GM18508 (cell line): ENCODE data around the gene ETV5.

ENCODE experiments used
- ATAC-seq: cut with Tn5 transposase; IDR thresholded peaks from one replicate; pipeline ENCODE4 v1.9.1; 2021; ENCODE audit warnings: moderate number of reproducible peaks; ENCODE audit not compliant: insufficient read depth, unreplicated experiment

Gene ETV5

GRCh38 chr3:186070996-186071395 lies 37.9 kb downstream of the ETV5 start:
- ATAC-seq: no peak

DNA sequence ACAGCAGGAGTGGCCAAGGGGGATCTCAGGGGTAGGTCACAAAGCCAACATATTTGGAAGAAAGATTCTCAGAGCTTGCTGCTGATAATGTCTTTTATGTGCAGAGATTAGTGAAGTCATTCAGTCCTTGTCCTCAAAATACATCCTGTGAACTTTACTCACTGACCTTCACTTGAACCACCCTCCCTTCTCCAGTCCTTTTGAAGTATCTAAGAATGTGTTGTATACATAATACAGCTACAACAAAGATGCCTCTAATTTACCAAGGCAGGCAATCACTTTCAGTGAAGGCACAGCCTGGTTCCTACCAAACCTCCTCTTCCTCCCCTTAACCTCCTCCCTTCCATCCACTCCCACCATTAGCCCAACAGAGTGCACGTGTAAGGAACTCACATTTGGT lies 38.3 kb downstream of the ETV5 start:
- no peak for ATAC-seq

DNA sequence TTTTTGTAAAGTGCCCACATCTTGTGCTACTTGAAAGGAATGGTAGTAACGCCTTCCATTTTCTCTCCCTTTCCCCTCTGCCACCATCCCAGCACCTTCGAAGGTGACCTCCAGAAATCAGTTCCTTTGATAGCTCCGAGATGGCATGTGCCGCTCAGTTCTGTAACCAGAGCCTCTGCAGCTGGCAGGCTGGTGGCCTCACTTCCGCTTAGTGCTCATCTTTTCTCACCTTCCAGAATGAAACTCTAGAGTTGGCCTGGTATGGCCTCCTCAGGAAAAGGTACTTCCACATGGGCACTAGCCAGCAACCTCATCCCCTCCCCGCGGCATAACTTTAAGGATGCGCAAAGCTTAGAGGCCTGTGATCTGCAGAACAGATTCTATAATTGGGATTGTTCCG lies 38.8 kb downstream of the ETV5 start:
- ATAC-seq: no peak

DNA sequence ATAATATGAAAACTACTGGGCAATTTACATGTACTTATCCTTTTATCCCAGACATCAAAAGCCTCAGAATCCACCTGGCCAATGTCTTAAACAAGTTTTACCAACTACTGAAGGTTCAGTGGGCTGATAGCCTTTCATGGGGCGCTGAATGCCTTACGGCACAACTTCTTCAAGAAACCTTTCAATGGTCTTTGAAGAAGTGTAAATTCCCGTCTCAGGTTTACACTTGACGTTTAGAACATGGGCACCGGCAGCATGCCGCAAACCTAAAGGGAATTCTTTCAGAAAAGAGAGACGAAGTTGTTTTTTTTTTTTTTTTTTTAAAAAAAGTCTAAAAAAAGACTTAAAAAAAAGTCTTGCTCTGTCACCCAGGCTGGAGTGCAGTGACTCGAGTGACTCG lies 39.7 kb downstream of the ETV5 start:
- no peak for ATAC-seq

- ATAC-seq: no peak
Observed at GRCh38 chr3:186068243-186068552, 40.7 kb downstream of the ETV5 start.

- no peak for ATAC-seq
Observed at GRCh38 chr3:186067360-186068242, 41.3 kb downstream of the ETV5 start.

DNA sequence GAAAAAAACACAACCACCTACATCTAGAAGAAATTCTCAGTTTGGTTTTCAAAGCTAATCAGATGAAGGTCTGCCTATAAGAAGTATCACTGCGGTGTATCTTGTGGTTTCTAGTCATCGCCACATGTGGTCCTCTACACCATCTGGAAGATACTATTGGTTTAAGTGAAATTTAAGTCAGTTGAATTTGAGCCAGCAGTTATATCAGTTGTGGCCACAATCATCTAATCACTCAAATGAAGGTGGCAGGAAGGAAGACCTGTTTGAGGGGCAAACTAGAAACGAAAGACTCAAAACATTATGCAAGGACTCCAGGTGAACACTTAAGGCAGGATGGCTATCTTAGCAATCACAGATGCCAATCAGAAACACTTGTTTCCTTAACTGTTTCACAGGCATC lies 48.7 kb downstream of the ETV5 start:
- ATAC-seq: no peak

DNA sequence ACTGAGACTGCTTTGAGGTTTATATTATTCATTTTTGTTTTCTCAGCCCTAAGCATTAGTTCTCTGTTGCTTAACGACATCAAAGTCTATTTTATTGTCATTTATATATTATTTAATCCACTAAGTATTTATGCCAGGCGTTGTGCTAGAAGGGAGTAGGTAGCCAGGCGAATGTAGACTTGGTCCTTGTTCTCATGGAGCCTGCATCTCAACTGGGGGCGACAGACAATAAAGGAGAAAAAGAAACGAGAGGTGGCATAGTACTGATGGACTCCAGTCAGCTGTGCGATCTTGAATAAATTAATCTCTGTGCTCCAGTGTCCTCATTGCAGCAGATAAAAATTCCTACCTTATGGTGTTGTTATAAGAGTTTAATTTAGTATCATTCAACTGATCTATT lies 49.7 kb downstream of the ETV5 start:
- ATAC-seq: no peak

GRCh38 chr3:186058225-186058624 lies 50.7 kb downstream of the ETV5 start:
- no peak for ATAC-seq

DNA sequence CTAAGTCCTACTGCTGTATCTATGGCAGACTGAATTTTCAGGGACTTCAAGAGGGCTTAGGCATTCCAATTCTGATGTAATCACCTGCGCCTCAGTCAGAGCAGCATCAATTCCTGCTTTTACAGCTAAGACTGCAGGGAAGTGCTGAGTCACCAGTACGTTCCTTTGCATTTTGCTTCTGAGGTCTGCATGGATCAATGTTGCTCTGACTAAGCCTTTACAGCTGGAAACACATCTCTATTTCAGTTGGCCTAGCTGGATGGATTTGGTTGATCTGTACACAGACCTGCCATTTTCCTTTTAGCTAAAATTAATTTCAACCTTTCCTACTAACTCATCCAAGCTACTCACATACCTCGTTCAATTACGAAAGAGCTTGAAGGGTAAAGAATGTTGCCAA lies 51.3 kb downstream of the ETV5 start:
- no peak for ATAC-seq

- ATAC-seq: no peak
Observed at GRCh38 chr3:186054792-186055352, 54.0 kb downstream of the ETV5 start.

- no peak for ATAC-seq
Observed at GRCh38 chr3:186053954-186054791, 54.7 kb downstream of the ETV5 start.

DNA sequence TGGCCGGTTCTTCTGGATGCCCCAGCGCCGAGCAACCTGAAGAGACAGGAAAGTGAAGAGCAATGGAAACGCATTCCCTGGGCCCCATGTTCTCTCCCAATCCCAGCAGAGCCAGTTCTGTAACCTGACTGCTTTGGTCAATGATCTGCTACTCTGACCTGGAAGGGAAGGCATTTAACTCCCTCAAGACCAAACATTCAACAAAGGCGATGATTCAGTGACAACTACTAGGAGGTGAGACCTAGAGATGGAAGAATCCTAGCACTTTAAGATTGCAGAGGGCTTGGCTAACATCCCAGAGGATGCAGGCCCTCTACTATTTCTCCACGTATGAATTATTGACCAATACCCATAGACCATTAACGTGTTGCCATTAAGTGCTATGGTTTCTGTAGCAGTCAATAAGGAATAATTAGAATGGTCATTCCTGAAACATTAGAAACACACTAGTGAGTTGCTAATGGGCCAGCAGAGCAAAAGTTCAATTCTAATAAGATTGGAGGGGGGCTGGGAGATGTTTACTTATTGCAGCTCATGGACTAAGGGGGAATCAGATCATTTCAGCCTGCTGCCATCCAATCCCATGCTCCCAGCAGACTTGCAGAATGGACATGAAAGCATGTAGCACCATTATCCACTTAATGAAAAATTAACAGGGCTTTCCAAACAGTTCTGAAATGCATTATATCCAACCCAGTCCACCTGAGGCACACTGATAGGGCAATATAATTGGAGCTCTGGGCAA lies 56.6 kb downstream of the ETV5 start:
- no peak for ATAC-seq

DNA sequence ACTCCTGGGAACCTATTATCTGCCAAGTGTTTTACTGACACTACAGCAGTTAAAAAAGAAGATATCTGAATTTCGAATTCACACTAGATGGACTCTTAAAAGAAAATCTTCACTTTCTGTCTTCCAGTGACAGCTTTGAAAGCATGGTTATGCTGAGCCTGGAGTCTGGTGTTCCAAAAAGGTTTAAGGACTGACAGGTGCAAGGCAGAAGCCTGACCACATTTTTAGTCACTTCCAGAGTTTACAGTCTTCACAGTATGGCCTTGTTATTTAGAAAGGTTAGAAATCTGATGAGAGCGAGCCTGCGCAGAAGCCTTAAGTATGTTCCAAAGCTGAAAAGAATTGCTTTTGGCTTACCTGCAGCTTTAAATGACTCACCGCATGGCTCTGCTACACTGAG lies 59.9 kb downstream of the ETV5 start:
- ATAC-seq: no peak

GRCh38 chr3:186048119-186048518 lies 60.8 kb downstream of the ETV5 start:
- ATAC-seq: no peak

DNA sequence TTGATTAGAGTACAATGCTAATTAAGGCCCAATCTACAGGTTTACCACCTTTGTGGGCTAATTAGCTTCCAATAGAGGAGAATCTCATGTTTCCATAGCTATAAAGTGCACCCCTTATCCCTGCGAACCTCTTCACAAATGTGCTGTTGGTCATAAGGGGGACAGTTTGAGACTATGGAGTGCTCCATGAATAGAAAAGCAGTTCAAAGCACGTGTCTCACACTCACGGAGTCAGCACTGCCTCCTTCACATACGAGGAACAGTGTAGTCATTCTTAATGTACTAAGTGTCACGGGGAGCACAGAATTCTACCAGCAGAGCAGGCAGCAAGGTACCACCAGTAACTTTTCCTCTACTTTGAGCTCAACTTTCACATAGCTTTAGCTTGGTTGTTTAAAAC lies 62.1 kb downstream of the ETV5 start:
- ATAC-seq: no peak

DNA sequence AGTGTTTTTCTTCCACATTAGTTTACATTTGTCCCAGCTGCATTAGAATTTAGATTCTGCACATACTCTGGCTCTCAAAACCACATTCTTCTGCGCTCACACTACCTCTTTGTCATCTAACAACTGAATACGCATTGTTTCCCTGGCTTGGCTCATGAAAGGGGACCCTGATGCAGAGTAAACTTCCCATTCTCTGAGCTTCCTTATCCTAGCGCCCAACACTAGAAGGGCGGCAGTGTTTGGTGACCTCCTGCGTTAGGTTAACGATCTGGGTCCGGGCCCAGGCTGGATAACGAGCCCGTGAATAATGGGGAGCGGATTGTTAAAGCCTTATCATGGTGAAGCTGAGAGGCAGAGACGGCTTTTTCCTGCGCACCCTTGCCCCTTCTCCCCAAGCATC lies 63.9 kb downstream of the ETV5 start:
- ATAC-seq: no peak

GRCh38 chr3:186044427-186044826 lies 64.5 kb downstream of the ETV5 start:
- ATAC-seq: no peak

GRCh38 chr3:186042521-186043202 lies 66.2 kb downstream of the ETV5 start:
- no peak for ATAC-seq

DNA sequence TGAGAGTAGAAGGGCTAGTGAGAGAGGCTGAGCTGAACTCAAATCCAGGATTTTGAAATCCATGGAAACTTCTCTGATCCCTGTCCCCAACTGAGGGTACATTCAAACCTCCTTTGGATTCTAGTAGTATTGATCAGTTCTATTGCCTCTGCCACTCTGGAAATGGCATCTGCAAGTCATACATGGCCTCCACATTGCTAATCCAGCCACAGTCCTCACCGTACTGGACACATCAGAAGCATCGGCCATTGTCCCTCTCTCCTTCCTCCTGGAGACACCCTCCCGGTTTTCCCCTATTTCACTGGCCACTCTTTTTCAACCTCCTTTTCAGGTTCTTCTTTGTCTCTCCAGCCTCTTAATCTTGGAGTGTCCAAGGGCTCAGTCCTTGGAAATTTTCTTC lies 66.9 kb downstream of the ETV5 start:
- ATAC-seq: no peak
